Activated CD4-positive, alpha-beta T cell treated with anti-CD3 and anti-CD28 coated beads, Interleukin-2, Interleukin-6, amounts not matched to agents 100 ng/mL and 50 ng/mL, durations not matched to agents 16 hours and 8 hours (primary cell): ENCODE measurements around the gene FGFBP1.
"Not testable (repeated sequence)": the region's sequence is repeated elsewhere in the genome, so short reads cannot be mapped to it uniquely, and the experiment has no call there.

Source experiments
- DNase-seq: peaks from one replicate; pipeline ENCODE4 v3.0.0-alpha.2; 2020

Gene FGFBP1

DNA sequence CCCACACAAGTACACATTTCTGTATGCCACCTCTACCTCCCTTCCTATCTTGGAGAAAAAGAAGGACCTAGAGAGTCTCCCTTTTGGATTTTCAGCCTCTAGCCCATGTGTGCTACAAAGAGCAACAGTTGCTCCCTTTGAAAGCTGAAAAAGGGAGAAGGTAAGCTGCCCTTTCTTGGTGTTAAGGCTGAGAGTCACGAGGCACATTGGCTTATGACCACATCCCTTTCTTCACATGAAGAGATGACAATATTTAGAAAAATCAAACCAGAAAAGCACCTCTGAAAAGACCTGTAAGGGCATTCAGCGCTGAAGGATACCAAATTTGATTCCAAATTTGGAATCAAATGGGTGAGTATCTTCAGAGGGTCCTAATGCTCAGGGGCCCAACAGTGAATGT is 6.4 kb upstream of the FGFBP1 start:
- DNase-seq = no peak

DNA sequence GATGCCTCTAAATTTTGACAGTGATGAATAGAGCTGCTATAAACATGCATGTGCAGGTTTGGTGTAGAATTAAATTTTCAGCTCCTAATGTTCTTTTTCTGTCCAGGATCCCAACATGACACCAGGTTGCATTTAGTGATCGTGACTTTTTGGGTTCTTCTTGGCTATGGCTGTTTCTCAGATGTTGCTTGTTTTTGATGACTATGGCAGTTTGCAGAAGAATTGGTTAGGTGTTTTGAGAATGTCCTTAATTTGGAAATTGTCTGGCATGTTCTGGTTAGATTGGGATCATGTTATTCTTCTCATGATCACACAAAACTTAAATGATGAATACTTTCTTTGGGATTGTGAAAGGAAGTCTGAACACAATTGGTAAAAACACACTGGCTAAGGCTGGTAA is 3.7 kb upstream of the FGFBP1 start:
- no peak for DNase-seq

DNA sequence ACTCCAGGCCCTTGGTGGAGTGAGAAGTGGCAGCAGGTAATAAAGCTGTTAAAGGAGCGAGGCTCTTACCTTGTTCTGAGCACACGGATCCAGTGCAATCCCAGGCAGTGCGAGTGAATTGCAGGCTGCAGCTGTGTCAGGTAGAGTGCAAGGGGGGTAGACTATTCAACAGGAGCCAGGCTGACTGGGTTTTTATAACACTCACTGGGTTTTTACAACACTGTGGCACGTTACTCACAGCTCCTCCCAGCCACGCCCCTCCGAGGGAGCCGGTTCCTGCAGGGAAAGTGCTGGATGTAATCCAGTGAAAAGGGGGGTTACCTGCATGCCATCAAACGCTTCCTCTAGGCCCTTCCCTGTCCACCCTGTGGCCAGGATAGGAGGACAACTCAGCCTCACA is 358 bp downstream of the FGFBP1 start:
- no peak for DNase-seq

DNA sequence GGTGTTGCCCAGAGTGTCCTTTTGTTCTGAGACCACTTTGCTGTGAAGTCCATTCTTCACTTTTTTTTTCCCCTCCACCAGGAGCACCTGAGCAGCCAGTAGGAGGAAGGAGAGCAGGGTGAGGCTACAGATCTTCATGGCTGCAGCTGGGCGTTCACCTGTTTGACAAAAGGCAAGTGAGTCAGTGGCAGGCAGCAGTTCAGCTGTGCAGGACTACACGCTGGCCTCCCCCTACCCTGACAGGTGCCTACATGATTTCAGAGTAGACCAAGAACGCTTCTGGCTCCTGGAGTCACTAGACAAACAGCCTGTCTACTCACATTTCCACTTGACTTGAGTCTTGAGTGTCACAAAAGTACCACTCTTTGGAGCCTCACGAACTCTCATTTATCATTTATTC is 2.0 kb downstream of the FGFBP1 start:
- no peak for DNase-seq

DNA sequence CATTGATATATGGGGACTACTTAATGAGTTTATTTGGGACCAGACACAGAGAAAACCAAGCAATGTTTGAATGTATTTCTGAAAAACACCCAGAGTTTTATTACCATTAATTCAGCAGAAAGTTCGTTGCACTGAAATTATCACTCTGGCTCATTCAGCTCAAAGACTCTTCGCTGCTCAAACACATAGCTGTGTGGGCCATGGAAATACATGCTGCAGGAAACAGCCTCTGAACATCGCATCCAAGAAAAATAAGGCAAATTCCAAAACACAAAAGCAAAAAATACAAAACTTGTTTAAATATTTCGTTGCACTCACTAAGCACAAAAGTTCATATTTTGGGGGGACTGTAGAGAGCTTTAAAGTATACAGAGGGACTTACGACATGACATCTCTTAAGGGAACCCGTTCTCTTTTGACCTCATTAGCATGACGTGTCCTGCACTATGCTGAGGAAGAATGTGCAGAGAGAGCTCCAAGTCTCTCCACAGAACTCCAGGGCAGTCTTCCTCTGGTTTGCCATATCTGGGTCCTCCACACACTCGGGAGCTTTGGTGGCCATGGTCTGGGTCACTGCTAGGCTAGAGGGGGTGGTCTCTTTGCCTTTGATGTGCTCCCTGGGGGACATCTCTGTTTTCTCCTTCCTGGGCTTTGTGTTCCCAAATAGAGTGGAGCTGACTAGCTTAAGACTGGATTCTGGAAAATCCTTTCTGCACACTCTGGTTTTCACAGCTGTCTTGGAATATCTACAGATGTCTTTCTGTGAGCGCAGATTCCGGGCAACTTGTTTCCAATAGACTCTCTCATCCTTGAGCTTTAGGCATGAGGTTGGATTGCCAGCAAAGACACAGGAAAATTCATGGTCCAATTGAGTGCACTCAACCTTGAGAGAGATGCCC is 2.8 kb downstream of the FGFBP1 start:
- no peak for DNase-seq

DNA sequence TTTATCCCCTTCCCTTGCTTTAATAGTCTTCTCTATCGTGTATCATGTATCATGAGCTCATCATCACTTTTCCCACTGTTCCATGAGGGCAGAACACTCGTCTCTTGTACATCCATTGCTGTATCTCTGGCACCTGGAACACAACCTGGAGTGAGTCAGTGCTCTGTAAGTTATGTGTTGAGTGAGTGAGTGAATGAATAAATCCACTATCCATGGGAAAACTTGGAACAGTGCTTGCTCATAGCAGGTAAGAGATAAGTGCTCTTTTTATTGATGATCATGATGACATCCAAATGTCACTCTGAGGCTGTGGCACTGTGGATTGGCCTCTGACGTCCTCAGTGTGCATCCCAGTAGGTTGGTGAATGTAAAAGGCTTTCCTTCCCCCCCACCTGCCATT is 4.3 kb downstream of the FGFBP1 start:
- DNase-seq = no peak

DNA sequence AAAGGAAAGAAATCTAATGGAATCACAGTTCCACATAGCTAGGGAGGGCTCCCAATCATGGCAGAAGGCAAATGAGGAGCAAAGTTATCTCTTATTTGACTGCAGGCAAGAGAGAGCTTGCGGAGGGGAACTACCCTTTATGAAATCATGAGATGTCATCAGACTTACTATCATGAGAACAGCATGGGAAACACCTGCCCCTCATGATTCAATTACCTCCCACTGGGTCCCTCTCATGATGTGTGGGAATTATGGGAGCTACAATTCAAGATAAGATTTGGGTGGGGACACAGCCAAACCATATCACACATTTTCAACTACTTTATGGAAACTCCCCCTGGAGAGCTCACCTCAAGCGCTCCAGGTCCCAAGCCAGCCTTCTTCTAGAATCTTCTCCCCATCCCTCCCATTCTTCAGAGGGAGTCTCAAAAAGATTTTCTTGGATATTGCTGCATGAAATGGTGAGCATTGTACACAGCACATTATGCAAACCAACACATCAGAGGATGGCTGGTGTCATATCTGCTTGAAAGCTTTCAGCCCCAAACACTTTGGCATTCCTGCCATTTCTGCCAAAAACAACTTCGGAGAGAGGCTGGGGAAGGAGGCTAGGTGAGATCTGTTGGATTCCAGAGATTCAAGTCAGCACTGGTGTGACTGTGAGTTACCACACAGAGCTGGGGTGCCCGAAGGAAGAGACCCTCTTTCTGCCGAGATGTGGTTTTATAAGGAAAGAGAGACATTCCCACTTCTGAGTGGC is 6.9 kb downstream of the FGFBP1 start:
- DNase-seq = no peak

DNA sequence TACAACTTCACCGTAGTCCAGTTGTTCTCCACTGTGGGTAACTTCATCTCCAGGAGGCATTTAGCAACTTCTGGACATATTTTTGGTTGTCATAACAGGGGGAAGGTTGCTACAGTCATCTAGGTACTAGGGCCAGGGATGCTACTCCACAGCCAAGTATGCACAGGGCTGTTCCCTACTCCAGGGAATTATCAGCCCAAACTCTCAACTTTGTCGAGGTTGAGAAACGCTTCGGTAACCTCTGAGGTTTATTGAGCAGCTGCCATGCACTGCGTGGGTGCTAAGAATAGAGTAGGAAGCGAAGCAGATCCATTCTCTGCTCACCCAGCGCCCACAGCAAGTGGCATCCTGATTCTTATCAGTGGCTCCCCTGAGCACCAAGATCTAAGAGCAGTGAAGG is 8.2 kb downstream of the FGFBP1 start:
- DNase-seq = no peak

DNA sequence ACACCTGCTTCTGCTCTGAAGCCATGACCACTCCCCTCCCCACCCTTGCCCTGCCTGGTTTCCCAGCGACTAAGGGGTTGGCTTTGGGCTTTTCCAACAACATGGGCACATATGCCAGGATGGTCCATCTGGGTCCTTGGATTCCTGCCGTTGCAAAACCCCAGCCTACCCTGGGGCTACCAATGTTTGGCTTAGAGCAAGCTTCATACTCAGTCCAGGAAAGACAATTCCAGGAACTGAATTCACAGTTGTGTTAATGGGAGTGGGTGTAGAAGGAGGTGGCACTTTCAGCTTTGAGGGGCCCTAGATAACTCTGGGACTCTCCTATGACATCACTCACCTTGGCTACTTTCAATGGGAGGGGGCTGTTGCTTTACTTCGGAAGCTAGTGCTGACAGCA is 9.0 kb downstream of the FGFBP1 start:
- no peak for DNase-seq

DNA sequence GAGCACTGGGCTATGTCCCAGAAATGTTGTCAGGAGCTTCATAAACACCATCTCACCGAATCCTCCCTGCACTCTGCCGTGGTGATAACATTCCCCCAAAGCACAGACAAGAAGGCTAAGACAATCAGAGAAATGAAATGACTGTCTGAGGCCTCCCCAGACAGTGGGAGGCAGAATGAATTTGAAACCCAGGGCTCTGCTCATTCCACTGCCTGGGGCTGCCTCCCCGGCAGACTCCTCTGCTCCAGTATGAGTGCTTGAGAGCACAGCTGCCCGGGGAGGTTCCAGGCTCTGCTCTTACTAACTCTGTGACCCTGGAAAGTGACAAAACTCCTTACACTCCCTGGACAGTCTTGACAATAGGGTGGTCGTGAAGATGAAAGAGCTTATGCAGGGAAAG is 9.7 kb downstream of the FGFBP1 start:
- no peak for DNase-seq

DNA sequence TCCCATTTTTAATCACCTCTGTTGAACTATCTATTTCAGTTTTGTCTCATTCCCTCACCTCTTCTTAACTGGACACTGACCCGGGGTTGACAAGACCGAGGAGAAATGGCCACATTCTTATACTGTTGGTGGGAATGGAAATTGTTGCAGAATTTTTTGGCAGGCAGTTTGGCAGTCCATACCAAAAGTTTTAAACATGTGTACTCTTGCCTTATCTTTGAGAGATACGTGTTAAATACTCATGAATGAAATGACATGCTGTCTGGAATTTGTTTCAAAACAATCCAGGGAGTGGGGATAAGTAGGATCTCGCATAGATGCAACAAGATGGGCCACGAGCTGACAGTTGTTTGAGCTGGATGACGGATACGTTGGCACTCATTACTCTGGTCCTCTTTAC is 12.1 kb downstream of the FGFBP1 start:
- DNase-seq = no peak

DNA sequence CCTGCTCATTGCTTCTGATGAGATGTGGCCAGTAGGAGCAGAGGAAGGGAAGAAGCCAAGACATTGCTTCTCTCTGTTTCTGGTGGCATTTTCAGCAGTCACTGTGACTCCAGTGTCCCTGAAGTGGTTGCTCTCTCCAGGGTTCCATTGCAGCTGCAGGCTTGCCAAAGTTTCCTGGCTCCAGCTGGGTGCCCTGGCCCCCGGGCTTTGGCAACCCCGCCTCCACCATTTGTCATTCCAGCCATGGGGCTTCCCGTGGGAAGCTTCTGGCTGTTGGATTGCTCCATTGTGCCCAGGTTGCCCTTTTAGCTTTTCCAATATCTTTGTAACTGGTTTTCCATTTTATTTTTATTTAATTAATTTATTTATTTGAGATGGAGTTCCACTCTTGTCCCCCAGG is 12.7 kb downstream of the FGFBP1 start:
- no peak for DNase-seq

DNA sequence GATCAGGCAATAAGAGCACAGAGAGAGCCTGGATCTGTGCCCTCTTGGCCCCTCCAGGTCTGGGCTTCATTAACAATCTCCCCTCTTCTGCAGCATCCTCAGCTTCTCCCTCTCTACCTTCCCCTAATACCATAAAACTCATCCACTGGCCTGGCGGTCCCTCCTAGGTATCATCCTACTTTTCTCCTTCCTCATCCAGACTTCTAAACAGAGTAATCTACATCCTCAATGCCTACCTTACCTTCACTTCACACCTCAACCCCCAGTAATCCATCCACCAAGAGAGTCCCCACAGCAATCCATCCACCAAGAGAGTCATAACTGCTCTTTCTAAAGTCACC is 17.0 kb downstream of the FGFBP1 start:
- DNase-seq = no peak

DNA sequence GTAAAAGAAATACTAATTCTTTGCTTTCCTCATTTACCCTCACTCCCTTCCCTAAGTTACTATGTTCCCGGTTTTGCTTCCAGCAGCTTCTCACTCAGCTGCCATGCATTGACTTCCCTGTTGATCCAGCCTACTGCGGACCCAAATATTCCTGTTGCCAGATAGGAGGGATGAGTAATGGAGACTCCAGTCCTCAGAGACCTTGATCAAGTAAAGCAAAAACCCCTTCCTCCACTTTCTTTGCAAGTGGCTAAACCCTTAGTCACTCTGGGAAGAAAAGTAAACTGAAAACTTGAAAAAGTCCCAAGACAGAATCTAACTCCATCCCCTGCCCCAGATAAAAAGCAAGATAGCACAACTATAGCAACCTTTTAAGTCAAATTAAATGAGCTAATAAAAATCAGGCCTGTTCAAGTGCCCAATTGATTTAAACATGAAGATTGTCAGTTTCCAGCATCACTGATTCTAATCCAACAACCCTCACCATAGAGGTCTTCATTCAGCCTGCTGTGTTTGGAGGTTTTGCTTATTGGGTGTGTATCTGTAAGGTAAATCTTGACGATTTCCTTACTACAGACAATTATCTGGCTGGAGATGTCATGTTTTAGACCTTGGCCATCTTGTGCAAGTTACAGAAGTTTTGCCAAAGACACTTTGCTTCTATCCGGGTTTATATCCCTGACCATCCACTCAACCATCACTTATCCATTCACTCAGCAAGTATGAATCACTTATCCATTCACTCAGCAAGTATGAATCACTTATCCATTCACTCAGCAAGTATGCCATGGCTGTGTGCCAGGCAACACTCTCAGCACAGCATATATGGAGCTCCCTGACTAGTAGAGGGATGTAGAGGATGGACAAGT is 17.6 kb downstream of the FGFBP1 start:
- DNase-seq = no peak

DNA sequence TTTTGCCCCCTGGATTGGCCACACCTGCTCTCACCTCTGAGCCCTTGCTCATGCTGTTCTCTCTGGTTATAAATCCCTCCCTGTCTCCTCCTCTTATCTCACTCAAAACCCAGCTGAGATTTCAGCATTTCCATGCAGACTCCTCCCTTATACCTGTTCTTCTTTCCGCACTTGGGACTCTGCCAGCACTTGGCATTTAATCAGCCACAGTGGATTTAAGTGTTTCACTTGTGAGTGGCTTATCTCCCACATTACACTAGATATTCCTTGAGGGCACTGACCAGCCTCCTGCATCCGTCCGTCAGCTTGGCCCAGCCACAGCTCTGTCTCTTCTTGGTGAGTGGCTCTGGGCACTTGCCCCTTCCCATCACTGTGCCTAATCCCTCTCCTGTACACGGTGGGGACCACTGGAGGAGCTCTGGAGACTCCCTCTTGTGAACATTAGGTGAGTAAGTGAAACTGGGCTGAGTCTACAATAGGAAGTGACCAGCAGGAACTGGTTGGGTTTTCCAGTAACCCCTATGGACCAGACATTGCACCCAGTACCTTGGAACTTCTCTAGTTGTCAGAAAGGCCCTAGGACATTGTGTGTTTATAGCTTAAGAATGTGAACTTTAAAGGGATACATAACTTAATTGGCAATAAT is 19.9 kb downstream of the FGFBP1 start:
- DNase-seq = no peak

DNA sequence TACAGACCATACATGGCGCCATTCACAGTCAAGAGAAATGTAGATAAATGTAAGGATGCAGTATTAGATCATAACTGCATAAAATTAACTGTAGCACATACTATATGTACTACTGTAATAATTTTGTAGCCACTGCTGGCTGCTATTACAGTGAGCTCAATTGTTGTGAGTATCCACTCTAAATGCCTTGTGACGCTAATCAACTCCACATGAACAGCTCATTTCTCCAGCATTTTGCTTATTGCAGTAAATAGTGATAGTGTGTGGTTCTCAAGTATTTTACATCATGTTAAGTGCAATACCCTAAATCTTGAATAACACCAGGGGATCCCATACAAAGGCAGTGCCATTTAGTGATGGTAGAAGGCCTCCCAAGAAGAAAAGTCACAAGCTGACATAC is 21.2 kb downstream of the FGFBP1 start:
- no peak for DNase-seq

DNA sequence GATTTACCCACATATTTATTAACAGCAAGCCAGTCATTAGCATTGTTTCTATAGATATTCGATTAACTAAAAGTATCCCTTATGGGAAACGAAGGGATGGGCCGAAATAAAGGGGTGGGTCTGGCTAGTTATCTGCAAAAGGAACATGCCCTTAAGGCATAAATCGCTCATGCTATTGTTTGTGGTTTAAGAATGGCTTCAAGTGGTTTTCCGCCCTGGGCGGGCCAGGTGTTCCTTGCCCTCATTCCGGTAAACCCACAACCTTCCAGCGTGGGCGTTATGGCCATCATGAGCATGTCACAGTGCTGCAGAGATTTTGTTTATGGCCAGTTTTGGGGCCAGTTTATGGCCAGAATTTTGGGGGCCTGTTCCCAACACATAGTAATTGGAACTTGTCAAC is 22.2 kb downstream of the FGFBP1 start:
- DNase-seq = not testable (repeated sequence)

DNA sequence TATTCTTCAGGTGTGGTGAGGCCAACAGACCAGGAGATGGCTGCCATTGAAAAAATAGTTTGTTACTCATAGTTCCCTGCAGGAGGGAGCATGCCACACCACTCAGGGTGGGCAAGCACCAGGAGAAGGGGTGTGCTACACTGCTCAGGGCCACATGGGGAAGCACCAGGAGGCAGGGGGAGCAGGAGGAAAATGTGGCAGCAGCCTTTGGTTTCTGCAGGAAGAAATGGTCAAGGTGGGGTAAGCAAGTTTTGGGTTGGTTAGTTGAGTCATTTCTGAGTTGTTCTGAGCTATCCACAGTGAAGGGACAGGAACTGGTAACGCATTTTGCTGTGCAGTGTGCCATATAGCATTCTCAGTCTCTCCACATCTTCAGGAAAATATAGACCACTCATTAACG is 23.8 kb downstream of the FGFBP1 start:
- DNase-seq = no peak

DNA sequence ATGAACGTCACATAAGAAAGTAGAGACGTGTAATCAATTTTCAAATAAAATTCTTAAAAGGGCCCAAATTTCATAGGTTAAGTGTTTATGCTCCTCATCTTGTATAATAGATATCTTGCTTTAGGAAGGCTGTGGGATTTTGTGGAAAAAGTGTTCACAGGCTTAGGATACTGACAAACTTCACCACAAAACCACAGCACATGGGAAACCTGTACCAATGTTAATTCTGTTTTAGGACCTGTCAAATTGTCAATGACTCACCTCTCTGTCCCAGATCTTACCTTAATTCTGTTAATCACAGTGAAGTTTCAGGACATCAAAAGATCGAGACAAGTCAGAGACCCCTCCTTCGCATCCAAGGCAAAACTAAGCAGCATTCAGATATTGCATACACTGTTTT is 24.2 kb downstream of the FGFBP1 start:
- no peak for DNase-seq

DNA sequence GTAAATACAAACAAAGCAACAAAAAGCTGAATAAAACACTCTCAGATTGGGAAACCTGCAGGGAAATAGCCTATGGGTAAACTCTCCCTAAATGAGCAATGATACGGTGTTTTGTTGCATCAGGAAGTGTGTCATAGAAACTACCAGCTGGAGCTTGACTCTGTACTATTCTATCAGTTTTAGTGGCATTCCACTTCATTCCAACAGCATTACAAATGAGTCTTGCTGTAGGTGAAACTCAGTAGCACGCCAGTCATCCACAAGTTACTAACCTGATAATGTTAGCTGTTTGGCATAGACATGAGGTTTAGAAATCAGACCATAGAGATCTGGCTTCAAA is 24.9 kb downstream of the FGFBP1 start:
- DNase-seq = no peak

DNA sequence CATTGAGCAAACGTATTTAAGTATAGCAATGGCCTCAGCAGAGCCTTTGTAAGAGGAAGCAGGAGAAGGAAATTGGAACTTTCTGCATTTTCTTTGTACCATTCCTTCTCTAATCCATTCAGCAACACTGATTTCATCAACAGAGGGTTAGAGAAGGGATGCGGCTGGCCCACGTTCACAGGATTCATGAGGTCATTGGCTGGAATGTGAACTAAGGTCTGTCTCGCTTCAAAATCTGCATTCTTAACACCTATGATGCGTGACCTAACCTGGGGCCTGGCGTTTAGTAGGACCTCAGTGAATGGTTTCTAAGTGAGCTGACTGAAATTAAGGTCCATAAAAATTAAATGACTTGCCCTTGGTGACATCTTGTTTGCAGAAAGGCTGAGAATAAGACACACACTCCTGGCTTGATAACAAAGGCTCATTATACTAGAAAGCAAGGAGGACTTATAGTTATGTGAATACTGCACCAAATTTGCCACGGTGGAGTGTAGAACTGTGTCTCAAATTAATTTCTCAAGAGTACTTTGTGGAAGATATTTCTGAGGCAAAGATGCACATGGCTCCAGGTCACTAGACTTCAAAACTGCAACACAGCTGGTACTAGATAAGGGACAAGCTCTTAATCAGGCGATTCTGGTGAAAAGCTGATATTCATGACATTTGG is 25.4 kb downstream of the FGFBP1 start:
- DNase-seq = no peak

DNA sequence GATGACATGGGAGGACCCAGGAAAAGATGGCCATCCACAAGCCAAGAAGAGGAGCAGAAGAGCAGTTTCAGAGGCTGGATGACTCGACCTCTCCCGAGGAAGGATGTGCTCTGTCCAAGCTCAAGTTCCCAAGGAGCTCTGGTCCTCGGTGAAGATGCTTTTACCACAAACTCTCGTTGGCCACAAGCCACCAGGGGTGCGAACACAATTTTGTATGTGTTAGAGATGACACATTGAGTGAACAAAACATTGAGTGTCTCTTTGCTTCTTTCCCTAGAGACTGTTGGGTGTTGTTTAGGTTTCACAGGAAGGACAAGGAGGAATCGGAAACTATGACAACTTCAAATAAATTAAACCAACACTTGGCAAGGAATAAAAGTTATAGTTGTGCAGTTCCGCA is 26.3 kb downstream of the FGFBP1 start:
- DNase-seq = no peak
